ENCODE results near the gene EIF4E1B.
"Not testable (repeated sequence)": the region's sequence is repeated elsewhere in the genome, so short reads cannot be mapped to it uniquely, and the experiment has no call there.

Gene EIF4E1B

DNA sequence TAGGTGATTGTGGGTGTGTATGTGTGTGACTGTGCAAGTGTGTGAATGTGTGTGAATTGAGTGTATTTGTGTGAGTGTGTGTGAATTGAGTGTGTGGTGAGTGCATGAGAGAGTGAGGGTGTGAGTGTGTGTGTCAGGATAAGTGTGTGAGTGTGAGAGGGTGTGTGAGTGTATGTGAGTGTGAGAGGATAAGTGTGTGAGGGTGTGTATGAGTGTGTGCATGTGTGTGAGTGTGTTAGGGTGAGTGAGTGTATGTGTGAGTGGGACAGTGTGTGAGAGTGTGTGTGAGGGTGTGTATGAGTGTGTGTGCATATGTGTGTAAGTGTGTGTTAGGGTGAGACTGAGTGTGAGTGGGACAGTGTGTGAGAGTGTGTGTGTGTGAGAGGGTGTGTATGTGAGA, 42.2 kb upstream of the EIF4E1B start:
- no peak overlapping the region for H4K8ac ChIP-seq (ENCODE audit: low read depth, low read length)
- H2BK12ac ChIP-seq (ENCODE audit: low read length): no peak overlapping the region
- no peak overlapping the region for H3K18ac ChIP-seq (ENCODE audit: low read length)
- no peak overlapping the region for H3K4me2 ChIP-seq (ENCODE audit: low read length)
- peak overlapping the region; percentile 27 for H3K4me3 ChIP-seq (ENCODE audit: low read depth, low read length)
- no peaks in the 10 kb centered on the region for H3K79me2 ChIP-seq (ENCODE audit: control insufficient read depth, insufficient read depth, low read length, poor library complexity)
- no peak overlapping the region for H3K9ac ChIP-seq (ENCODE audit: low read length)
- H2BK120ac ChIP-seq (ENCODE audit: insufficient read depth, low read length, poor library complexity): no peak overlapping the region
- no peak overlapping the region for H3K23ac ChIP-seq (ENCODE audit: low read length)
- H2AFZ ChIP-seq (ENCODE audit: insufficient read depth, low read length, poor library complexity): no peak overlapping the region
- H2AK5ac ChIP-seq (ENCODE audit: low read length): no peak overlapping the region
- peaks cover 49% of the 10 kb centered on the region for H3K9me3 ChIP-seq (ENCODE audit: insufficient read depth, low read depth, low read length)
- no peak overlapping the region for H2BK5ac ChIP-seq (ENCODE audit: low read depth, low read length, poor library complexity)
- no peak overlapping the region for H3K14ac ChIP-seq (ENCODE audit: low read length)
- no peak for DNase-seq
- no peak overlapping the region for H4K12ac ChIP-seq (ENCODE audit: low read depth, low read length)
- H3K27ac ChIP-seq (ENCODE audit: low read depth, low read length): no peak overlapping the region
- H3K4me1 ChIP-seq (ENCODE audit: control insufficient read depth in 1 of 2, insufficient read depth in 2 of 2, low read length in 2 of 2): no peaks in the 10 kb centered on the region
- no peak overlapping the region for H3K4ac ChIP-seq (ENCODE audit: low read depth, low read length)
- no peaks in the 10 kb centered on the region for H3K27me3 ChIP-seq (ENCODE audit: insufficient read depth, low read length)
- no peak overlapping the region for H4K91ac ChIP-seq (ENCODE audit: low read depth, low read length)
- no peaks in the 10 kb centered on the region for H3K79me1 ChIP-seq (ENCODE audit: low read length)
- H3K36me3 ChIP-seq (ENCODE audit: control insufficient read depth in 1 of 2, insufficient read depth in 2 of 2, low read length in 2 of 2): no peaks in the 10 kb centered on the region

DNA sequence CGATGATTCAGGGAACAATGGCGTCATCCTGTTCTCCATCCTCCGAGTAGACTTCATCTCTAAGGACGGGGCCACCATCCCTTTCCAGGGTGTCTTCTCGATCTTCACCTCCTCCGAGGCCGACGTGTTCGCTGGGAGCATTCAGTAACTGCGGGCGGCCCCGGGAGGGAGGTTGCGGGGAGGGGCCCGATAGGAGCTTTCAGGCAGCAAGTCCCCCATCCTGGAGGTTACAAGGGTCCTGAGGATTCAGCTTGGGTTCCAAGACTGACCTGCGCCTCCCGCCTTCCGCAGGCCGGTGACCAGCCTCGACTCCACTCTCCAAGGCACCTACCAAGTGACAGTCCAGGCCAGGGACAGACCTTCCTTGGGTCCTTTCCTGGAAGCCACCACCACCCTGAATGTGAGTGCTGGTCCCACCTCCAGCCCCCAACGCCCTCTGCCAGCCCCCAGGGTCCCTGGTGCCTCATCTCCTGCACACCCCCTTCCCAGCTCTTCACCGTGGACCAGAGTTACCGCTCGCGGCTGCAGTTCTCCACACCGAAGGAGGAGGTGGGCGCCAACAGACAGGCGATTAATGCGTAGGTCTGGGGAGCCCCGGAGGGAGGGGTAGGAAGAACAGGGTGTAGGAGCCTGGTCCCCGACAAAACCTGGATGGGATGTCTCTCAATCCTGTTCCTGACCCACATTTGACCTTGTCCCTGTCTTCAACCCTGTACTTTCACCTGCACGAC, 41.3 kb upstream of the EIF4E1B start:
- Histone ChIP-seq H3K4me2 (ENCODE audit: low read length) (no peak overlapping the region), H3K79me1 (ENCODE audit: low read length) (no peaks in the 10 kb centered on the region), H2AFZ (ENCODE audit: insufficient read depth, low read length, poor library complexity) (no peak overlapping the region), H4K12ac (ENCODE audit: low read depth, low read length) (no peak overlapping the region), H3K14ac (ENCODE audit: low read length) (no peak overlapping the region), H3K9ac (ENCODE audit: low read length) (no peak overlapping the region), H3K23ac (ENCODE audit: low read length) (no peak overlapping the region), H3K27me3 (ENCODE audit: insufficient read depth, low read length) (no peaks in the 10 kb centered on the region), H3K18ac (ENCODE audit: low read length) (no peak overlapping the region), H3K4me3 (ENCODE audit: low read depth, low read length) (no peak overlapping the region), H3K9me3 (ENCODE audit: insufficient read depth, low read depth, low read length) (peaks cover 44% of the 10 kb centered on the region), H3K36me3 (ENCODE audit: control insufficient read depth in 1 of 2, insufficient read depth in 2 of 2, low read length in 2 of 2) (no peaks in the 10 kb centered on the region), H2AK5ac (ENCODE audit: low read length) (no peak overlapping the region), H2BK12ac (ENCODE audit: low read length) (no peak overlapping the region), H4K91ac (ENCODE audit: low read depth, low read length) (no peak overlapping the region), H3K4me1 (ENCODE audit: control insufficient read depth in 1 of 2, insufficient read depth in 2 of 2, low read length in 2 of 2) (no peaks in the 10 kb centered on the region), H2BK120ac (ENCODE audit: insufficient read depth, low read length, poor library complexity) (no peak overlapping the region), H3K79me2 (ENCODE audit: control insufficient read depth, insufficient read depth, low read length, poor library complexity) (no peaks in the 10 kb centered on the region), H4K8ac (ENCODE audit: low read depth, low read length) (no peak overlapping the region), H3K4ac (ENCODE audit: low read depth, low read length) (no peak overlapping the region), H3K27ac (ENCODE audit: low read depth, low read length) (no peak overlapping the region), H2BK5ac (ENCODE audit: low read depth, low read length, poor library complexity) (no peak overlapping the region)
- DNase-seq: no peak
- WGBS (ENCODE audit: extremely low coverage, insufficient coverage, insufficient read length): no CpG with 5 or more reads among the region's 31 CpGs

DNA sequence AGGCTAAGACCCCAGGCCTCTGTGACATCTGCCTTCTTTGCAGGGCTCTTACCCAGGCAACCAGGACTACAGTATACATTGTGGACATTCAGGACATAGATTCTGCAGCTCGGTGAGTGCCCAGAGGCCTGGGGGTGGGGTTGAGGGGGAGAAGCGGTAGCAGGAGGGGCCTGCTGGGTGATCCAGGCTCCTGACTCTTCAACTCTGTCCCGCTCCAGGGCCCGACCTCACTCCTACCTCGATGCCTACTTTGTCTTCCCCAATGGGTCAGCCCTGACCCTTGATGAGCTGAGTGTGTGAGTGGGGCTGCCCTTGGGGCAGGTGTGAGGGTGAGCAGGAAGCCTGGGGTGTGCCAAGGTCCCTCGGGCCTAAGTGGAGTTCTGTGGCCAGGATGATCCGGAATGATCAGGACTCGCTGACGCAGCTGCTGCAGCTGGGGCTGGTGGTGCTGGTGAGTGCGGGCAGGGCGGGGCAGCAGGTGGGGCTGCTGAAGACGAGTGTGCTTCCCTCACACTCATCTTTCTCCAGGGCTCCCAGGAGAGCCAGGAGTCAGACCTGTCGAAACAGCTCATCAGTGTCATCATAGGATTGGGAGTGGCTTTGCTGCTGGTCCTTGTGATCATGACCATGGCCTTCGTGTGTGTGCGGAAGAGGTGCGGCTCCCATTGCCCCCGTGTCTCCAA, 40.3 kb upstream of the EIF4E1B start:
- H3K9me3 ChIP-seq (ENCODE audit: insufficient read depth, low read depth, low read length): peaks cover 34% of the 10 kb centered on the region
- H4K8ac ChIP-seq (ENCODE audit: low read depth, low read length): no peak overlapping the region
- H3K18ac ChIP-seq (ENCODE audit: low read length): no peak overlapping the region
- no peak overlapping the region for H3K4me2 ChIP-seq (ENCODE audit: low read length)
- no peaks in the 10 kb centered on the region for H3K27me3 ChIP-seq (ENCODE audit: insufficient read depth, low read length)
- DNase-seq: peak; percentile 44 to 45
- H2BK12ac ChIP-seq (ENCODE audit: low read length): no peak overlapping the region
- no peaks in the 10 kb centered on the region for H3K79me2 ChIP-seq (ENCODE audit: control insufficient read depth, insufficient read depth, low read length, poor library complexity)
- H3K4ac ChIP-seq (ENCODE audit: low read depth, low read length): no peak overlapping the region
- no peak overlapping the region for H2BK120ac ChIP-seq (ENCODE audit: insufficient read depth, low read length, poor library complexity)
- no peaks in the 10 kb centered on the region for H3K4me1 ChIP-seq (ENCODE audit: control insufficient read depth in 1 of 2, insufficient read depth in 2 of 2, low read length in 2 of 2)
- H3K14ac ChIP-seq (ENCODE audit: low read length): no peak overlapping the region
- H3K79me1 ChIP-seq (ENCODE audit: low read length): no peaks in the 10 kb centered on the region
- H2BK5ac ChIP-seq (ENCODE audit: low read depth, low read length, poor library complexity): no peak overlapping the region
- H3K4me3 ChIP-seq (ENCODE audit: low read depth, low read length): no peak overlapping the region
- H3K9ac ChIP-seq (ENCODE audit: low read length): no peak overlapping the region
- no peak overlapping the region for H4K91ac ChIP-seq (ENCODE audit: low read depth, low read length)
- H3K27ac ChIP-seq (ENCODE audit: low read depth, low read length): no peak overlapping the region
- H2AK5ac ChIP-seq (ENCODE audit: low read length): no peak overlapping the region
- H3K36me3 ChIP-seq (ENCODE audit: control insufficient read depth in 1 of 2, insufficient read depth in 2 of 2, low read length in 2 of 2): no peaks in the 10 kb centered on the region
- H3K23ac ChIP-seq (ENCODE audit: low read length): no peak overlapping the region
- H4K12ac ChIP-seq (ENCODE audit: low read depth, low read length): no peak overlapping the region
- WGBS (ENCODE audit: extremely low coverage, insufficient coverage, insufficient read length): no CpG with 5 or more reads among the region's 17 CpGs
- H2AFZ ChIP-seq (ENCODE audit: insufficient read depth, low read length, poor library complexity): no peak overlapping the region

DNA sequence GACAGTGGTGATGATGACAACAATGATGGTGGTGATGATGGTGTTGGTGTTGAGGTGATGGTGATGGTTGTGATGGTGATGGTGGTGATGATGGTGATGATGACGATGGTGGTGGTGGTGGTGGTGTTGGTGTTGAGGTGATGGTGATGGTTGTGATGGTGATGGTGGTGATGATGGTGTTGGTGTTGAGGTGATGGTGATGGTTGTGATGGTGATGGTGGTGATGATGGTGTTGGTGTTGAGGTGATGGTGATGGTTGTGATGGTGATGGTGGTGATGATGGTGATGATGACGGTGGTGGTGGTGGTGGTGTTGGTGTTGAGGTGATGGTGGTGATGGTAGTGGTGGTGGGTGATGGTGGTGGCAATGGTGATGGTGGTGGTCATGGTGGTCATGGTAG, 38.8 kb upstream of the EIF4E1B start:
- H3K79me1 ChIP-seq (ENCODE audit: low read length); H2BK12ac ChIP-seq (ENCODE audit: low read length); H3K27me3 ChIP-seq (ENCODE audit: insufficient read depth, low read length); H2BK5ac ChIP-seq (ENCODE audit: low read depth, low read length, poor library complexity); H4K8ac ChIP-seq (ENCODE audit: low read depth, low read length); H3K9ac ChIP-seq (ENCODE audit: low read length); H4K12ac ChIP-seq (ENCODE audit: low read depth, low read length); H3K4me1 ChIP-seq (ENCODE audit: control insufficient read depth in 1 of 2, insufficient read depth in 2 of 2, low read length in 2 of 2); H2AK5ac ChIP-seq (ENCODE audit: low read length); H2AFZ ChIP-seq (ENCODE audit: insufficient read depth, low read length, poor library complexity); H3K36me3 ChIP-seq (ENCODE audit: control insufficient read depth in 1 of 2, insufficient read depth in 2 of 2, low read length in 2 of 2); H3K23ac ChIP-seq (ENCODE audit: low read length); H3K4ac ChIP-seq (ENCODE audit: low read depth, low read length); H3K4me2 ChIP-seq (ENCODE audit: low read length); H4K91ac ChIP-seq (ENCODE audit: low read depth, low read length); DNase-seq; H3K14ac ChIP-seq (ENCODE audit: low read length); H3K18ac ChIP-seq (ENCODE audit: low read length); H2BK120ac ChIP-seq (ENCODE audit: insufficient read depth, low read length, poor library complexity); H3K79me2 ChIP-seq (ENCODE audit: control insufficient read depth, insufficient read depth, low read length, poor library complexity); H3K27ac ChIP-seq (ENCODE audit: low read depth, low read length): not testable (repeated sequence)
- H3K9me3 ChIP-seq (ENCODE audit: insufficient read depth, low read depth, low read length): peaks cover 25% of the 10 kb centered on the region
- no CpG with 5 or more reads among the region's 2 CpGs for WGBS (ENCODE audit: extremely low coverage, insufficient coverage, insufficient read length)
- peak overlapping the region; percentile 54 for H3K4me3 ChIP-seq (ENCODE audit: low read depth, low read length)

Measured in trophoblast cell (in vitro differentiated cells and primary cell).